ENCODE data around the gene C12orf57.

Gene C12orf57

DNA sequence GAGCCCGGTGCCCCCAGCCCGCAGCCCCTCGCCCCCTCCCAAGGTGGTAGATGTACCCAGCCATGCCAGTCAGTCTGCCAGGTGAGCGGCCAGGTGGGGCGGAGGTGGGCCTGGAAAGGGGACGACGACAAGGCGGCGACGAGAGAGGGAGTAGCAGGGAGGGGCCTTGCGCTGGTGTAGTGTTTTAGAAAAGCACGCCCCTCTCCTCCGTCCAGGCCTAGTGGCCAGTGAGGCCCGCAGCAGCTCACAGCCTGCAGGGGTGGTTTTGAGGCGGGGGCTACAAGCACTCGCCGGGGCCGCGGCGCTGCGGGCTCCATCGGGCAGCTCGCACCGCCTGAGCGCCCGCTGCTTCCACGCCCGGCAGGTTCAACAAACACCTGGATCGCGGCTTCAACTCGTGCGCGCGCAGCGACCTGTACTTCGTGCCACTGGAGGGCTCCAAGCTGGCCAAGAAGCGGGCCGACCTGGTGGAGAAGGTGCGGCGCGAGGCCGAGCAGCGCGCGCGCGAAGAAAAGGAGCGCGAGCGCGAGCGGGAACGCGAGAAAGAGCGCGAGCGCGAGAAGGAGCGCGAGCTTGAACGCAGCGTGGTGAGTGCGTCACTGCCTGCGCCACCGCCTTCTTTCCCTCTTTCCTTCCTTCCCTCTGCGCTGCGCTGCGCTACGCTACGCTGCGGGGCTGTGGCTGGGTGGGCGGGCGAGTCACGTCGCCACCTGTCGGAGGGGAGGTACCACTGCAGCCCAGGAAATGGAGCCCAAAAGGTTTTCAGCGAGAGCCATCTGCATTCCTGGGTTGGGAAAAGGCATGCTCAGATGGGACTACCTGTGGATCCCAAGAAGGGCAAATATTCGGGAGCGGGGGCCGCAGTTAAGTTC is 6.1 kb upstream of the C12orf57 start:
- peak; percentile 93 for DNase-seq (ENCODE audit: low spot score)

DNA sequence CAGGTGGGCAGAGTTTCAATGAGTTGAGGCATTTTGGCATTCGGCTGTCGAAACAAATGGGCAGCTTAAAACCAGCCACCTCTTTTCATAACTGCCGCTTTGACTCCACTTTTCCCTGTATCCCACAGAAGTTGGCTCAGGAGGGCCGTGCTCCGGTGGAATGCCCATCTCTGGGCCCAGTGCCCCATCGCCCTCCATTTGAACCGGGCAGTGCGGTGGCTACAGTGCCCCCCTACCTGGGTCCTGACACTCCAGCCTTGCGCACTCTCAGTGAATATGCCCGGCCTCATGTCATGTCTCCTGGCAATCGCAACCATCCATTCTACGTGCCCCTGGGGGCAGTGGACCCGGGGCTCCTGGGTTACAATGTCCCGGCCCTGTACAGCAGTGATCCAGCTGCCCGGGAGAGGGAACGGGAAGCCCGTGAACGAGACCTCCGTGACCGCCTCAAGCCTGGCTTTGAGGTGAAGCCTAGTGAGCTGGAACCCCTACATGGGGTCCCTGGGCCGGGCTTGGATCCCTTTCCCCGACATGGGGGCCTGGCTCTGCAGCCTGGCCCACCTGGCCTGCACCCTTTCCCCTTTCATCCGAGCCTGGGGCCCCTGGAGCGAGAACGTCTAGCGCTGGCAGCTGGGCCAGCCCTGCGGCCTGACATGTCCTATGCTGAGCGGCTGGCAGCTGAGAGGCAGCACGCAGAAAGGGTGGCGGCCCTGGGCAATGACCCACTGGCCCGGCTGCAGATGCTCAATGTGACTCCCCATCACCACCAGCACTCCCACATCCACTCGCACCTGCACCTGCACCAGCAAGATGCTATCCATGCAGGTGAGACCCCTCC is 5.2 kb upstream of the C12orf57 start:
- DNase-seq (ENCODE audit: low spot score): no peak

GRCh38 chr12:6939191-6939540 is 4.7 kb upstream of the C12orf57 start:
- DNase-seq (ENCODE audit: low spot score): no peak

GRCh38 chr12:6941267-6941666 is 2.6 kb upstream of the C12orf57 start:
- no peak for DNase-seq (ENCODE audit: low spot score)

DNA sequence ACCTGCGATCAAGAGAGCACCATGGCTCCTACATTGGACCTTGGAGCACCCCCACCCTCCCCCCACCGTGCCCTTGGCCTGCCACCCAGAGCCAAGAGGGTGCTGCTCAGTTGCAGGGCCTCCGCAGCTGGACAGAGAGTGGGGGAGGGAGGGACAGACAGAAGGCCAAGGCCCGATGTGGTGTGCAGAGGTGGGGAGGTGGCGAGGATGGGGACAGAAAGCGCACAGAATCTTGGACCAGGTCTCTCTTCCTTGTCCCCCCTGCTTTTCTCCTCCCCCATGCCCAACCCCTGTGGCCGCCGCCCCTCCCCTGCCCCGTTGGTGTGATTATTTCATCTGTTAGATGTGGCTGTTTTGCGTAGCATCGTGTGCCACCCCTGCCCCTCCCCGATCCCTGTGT is 2.0 kb upstream of the C12orf57 start:
- DNase-seq (ENCODE audit: low spot score): no peak

- DNase-seq (ENCODE audit: low spot score): no peak
Observed at GRCh38 chr12:6942331-6942665, 1.5 kb upstream of the C12orf57 start.

- DNase-seq (ENCODE audit: low spot score): peak; percentile 89
Observed at GRCh38 chr12:6943389-6943721, 467 bp upstream of the C12orf57 start.

DNA sequence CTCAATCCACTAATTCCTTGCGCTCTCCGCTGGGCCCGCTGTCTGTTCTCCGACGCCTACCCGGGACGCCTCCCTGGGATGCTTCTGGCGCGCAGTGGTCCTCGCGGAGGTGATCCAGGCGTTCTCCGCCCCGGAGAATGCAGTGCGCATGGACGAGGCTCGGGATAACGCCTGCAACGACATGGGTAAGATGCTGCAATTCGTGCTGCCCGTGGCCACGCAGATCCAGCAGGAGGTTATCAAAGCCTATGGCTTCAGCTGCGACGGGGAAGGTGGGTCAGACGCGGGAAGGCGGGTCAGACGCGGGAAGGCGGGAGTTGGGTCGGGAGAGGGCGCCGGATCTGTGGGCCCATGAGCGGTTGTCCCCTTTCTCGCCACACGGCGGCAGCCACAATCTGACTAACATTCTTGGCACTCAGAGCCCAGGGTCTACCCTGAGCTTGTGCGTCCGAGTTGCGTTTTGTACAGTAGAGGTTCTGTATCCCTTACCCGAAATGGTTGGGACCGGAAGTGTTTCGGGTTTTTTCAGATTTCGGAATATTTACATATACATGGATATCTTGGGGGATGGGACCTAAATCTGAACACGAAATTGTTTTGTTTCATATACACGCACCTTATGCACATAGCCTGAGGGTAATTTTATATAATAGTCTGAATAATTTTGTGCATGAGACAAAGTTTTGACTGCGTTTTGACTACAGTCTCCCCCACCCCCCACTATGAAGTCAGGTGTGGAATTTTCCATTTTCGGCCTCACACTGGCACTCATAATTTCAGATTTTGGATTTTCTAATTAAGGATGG is 762 bp downstream of the C12orf57 start:
- peak; percentile 85 for DNase-seq (ENCODE audit: low spot score)

GRCh38 chr12:6945613-6946012 is 1.8 kb downstream of the C12orf57 start:
- no peak for DNase-seq (ENCODE audit: low spot score)

DNA sequence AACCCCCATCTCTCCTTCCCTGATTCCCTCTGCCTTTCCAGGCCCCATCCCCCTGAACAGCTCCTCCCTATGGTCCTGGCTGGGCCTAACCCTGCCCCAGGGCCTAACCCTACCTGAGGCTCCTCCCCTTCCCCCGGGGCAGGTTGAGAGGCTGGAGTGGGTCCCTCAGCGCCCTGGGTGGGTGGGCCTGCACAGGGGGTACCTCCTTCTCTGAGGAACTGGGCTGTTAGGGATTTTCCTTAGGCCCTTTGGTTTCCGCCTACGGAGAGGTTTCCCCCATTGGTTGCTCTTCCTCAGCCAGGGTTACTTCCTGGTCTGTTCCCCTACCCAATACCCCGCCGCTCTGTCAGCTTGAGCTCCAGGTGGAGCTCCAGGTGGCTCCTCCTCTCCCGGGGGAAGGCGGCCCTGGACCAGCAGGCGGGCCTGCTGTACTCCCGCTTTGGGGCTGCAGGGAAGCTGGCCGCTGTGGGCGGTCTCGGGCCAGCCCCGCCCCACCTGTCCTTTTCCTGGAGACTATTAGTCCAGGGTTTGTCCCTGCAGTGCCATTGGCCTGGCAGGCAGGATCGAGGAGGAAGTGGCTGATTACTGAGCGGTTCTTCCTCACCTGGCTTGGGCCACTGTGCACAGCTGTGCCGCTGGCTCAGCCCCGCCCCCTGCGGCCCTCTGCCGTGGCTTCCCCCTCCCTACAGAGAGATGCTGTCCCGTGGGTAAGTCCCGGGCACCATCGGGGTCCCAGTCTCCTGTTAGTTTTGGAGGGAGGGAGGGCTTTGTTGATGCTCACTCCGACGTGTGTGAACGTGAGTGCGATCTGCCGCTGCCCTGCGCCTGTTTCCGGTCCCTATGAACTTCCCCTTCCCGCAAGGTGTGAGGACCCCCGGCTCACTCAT is 2.5 kb downstream of the C12orf57 start:
- DNase-seq (ENCODE audit: low spot score): no peak

- no peak for DNase-seq (ENCODE audit: low spot score)
Observed at GRCh38 chr12:6946920-6947374, 3.1 kb downstream of the C12orf57 start.

- DNase-seq (ENCODE audit: low spot score): no peak
Observed at GRCh38 chr12:6947615-6948014, 3.8 kb downstream of the C12orf57 start.

GRCh38 chr12:6948873-6949594 is 5.2 kb downstream of the C12orf57 start:
- peak; percentile 57 for DNase-seq (ENCODE audit: low spot score)

GRCh38 chr12:6950401-6950801 is 6.6 kb downstream of the C12orf57 start:
- no peak for DNase-seq (ENCODE audit: low spot score)

DNA sequence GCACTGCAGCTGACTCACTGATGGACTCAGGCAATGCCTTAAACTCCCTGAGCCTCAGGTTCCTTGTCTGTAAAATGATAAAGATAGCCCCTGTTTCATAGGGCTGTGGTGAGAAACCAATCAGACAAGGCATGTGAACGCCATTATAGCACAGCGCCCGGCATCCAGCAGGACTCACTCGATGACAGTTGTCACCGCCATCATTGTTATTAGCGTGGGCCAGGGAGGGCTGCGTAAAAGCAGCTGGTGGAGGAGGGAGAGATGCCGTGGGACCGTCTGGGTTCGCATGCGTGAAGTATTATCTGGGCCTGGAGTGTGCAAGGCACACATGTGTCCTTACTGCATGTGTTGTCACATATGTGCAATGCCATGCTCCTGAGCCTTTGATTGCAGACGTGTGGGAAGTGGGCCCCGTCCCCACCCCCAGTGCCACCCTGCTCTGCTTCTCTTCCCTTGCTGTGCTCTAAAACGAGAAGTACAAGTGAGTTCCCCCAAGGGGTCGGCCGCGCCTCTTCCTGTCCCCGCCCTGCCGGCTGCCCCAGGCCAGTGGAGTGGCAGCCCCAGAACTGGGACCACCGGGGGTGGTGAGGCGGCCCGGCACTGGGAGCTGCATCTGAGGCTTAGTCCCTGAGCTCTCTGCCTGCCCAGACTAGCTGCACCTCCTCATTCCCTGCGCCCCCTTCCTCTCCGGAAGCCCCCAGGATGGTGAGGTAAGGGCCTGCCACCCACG is 7.2 kb downstream of the C12orf57 start, which contains the start of gene PTPN6:
PTPN6 (plus strand) TSS at position 546 of the 730 bp plus-strand sequence; CDS start at position 703, 157 bp downstream.
- no peak for DNase-seq (ENCODE audit: low spot score)

DNA sequence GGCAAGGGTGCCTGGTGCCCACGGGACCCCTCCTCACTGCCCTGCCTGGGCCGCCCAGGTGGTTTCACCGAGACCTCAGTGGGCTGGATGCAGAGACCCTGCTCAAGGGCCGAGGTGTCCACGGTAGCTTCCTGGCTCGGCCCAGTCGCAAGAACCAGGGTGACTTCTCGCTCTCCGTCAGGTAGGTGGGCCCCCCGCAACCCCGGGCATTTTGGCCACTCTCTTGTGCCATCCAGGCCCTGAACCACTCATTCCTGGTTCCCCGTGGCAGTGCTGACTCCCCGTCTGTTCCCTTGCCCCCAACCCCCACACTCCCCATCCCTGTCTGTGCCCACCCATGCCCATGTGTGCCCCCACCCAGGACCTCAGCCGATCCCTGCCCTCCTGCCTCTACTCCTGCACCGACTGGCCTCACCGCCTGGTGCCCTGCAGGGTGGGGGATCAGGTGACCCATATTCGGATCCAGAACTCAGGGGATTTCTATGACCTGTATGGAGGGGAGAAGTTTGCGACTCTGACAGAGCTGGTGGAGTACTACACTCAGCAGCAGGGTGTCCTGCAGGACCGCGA is 7.8 kb downstream of the C12orf57 start:
- no peak for DNase-seq (ENCODE audit: low spot score)

- no peak for DNase-seq (ENCODE audit: low spot score)
Observed at GRCh38 chr12:6952121-6952862, 8.5 kb downstream of the C12orf57 start.

GRCh38 chr12:6952863-6953441 is 9.1 kb downstream of the C12orf57 start:
- no peak for DNase-seq (ENCODE audit: low spot score)

All from D341Med (cell line).